ENCODE results near the gene PTP4A2.
"Not testable (repeated sequence)": the region's sequence is repeated elsewhere in the genome, so short reads cannot be mapped to it uniquely, and the experiment has no call there.

The PTP4A2 gene

GRCh38 chr1:31923901-31924535, 14.2 kb downstream of the PTP4A2 start:
- DNase-seq = no peak

- no peak for DNase-seq
Observed at GRCh38 chr1:31920956-31921355, 17.2 kb downstream of the PTP4A2 start.

DNA sequence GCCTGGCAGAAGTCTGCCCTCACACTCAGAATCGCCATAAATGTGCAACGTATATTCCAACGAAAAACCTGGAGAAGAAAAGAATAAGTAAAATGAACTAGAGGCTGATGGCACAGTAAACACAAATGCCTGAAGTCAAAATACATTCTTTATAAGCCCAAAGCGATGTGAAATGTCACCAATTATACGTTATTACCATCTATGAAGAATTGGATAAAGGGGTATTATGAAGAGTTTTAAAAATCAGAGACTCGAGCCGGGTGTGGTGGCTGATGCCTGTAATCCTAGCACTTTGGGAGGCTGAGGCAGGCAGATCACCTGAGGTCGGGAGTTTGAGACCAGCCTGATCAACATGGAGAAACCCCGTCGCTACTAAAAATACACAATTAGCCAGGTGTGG, 18.6 kb downstream of the PTP4A2 start:
- DNase-seq = no peak

DNA sequence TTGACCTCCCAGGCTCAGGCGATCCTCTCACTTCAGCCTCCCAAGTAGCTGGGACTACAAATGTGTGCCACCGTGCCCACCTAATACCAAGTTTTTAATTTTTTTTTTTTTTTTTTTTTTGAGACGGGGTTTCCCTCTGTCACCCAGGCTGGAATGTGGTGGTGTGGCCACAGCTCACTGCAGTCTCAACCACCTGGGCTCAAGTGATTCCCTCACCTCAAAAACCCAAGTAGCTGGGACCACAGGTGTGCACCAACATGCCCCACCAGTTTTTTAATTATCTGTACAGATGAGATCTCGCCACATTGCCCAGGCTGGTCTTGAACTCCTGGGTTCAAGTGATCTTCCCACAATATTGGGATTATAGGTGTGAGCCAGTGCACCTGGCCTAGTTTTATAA, 22.7 kb downstream of the PTP4A2 start:
- no peak for DNase-seq

DNA sequence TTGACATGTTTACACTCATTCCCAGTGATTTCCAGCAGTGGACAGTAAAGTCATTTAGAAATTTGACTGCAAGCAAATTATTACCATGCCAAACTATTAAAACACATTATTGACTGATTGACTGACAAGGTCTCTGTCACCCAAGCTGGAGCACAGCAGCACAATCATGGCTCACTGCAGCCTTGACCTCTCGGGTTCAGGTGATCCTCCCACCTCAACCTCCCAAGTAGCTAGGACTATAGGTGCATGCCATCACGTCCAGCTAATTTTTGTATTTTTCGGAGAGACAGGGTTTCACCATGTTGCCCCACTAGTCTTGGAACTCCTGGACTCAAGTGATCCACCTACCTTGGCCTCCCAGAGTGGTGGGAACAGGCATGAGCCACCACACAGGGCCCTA, 24.2 kb downstream of the PTP4A2 start:
- DNase-seq = no peak

DNA sequence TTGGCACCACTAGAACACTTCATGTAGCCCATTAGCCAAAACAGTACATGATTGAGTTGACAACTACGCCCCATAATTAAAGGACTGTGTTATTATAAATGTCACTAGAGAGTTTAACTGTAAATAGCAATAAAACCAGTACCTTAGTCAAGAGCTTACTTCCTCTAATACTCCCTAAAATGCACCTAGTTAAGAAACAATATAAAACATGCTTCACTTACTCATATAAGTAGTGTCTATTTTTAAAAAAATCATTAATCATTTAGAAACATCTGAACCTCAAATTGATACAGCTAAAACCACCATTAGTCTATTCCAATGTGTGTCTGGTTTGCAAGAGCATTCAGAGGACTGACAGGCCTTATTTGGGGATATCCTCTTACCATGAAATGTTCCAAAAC, 25.3 kb downstream of the PTP4A2 start:
- DNase-seq = no peak

GRCh38 chr1:31911994-31912780, 26.0 kb downstream of the PTP4A2 start:
- DNase-seq = no peak

DNA sequence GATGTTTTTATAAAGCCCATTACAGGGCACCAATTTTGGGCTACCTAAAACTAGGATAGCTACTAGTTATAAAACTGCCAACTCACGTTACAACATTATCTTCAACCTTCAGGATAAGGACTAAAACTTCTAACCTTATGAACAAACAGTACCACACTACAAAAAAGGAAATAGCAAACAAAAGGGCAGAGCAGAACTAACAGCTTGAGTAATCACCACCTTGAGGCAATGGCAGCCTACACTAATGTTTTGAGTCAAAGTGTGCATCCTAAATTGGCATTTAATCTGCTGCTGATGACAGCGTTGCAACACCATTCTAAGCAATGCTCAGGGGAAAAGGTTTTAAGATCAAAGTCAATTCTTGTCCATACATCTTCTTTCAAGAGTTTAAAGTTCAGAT, 27.2 kb downstream of the PTP4A2 start:
- no peak for DNase-seq

GRCh38 chr1:31909691-31910090, 28.5 kb downstream of the PTP4A2 start:
- DNase-seq = no peak

DNA sequence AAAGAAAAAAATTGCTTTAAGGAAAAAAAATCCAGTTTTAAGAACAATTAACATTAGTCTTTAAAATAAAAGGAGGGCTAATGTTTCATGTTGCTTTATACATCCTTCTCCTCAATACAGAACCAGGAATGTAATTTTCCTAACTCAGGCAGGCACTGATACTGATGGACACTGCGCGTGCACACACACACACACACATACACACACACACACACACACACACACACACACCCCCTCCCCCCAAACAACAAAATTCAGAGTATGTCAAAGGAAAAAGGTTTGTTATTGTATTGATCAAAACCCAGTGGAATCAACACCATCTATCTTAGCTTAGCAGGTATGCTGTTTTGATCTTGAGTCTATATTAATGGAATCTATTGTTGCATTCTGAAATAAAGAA, 31.6 kb downstream of the PTP4A2 start:
- no peak for DNase-seq

GRCh38 chr1:31905681-31906080, 32.5 kb downstream of the PTP4A2 start:
- no peak for DNase-seq

DNA sequence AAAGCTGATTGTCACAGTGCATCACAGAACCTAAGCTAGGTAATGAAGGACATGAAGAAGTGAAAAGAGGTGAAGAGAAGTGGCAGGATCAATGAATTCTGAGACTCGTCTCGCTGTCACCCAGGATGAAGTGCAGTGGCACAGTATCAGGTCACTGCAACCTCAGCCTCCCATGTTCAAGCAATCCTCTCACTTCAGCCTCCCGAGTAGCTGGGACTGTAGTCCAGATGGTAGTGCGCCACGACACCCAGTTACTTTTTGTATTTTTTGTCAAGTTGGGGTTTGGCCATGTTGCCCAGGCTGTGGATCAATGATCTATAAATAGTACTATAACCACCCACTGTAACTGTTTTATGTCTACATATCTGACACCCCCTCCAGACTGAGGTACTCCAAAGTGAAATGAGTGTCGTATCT, 33.1 kb downstream of the PTP4A2 start:
- no peak for DNase-seq

GRCh38 chr1:31904339-31905092, 33.7 kb downstream of the PTP4A2 start:
- DNase-seq = peak; percentile 51

GRCh38 chr1:31902510-31902860, 35.7 kb downstream of the PTP4A2 start:
- DNase-seq = no peak

- no peak for DNase-seq
Observed at GRCh38 chr1:31901838-31902509, 36.2 kb downstream of the PTP4A2 start.

DNA sequence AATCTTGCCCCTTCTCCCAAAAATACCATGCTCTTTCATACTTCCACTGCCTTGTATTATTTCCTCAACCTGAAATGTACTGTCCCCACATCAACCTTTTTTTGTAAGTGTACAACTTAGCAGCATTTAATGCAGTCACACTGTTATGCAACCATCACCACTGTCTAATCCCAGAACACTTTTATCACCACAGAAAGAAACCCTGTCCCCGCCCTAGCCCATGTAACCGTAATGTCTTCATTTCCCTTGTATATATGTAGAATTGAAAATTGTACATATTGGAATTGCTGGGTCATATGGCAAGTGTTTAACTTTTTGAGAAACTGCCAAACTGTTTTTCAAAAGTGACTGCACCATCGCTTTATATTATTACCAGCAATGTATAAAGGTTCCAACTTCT, 37.4 kb downstream of the PTP4A2 start:
- DNase-seq = no peak

- no peak for DNase-seq
Observed at GRCh38 chr1:31897526-31898100, 40.6 kb downstream of the PTP4A2 start.

GRCh38 chr1:31895474-31896198, 42.5 kb downstream of the PTP4A2 start:
- not testable (repeated sequence) for DNase-seq

DNA sequence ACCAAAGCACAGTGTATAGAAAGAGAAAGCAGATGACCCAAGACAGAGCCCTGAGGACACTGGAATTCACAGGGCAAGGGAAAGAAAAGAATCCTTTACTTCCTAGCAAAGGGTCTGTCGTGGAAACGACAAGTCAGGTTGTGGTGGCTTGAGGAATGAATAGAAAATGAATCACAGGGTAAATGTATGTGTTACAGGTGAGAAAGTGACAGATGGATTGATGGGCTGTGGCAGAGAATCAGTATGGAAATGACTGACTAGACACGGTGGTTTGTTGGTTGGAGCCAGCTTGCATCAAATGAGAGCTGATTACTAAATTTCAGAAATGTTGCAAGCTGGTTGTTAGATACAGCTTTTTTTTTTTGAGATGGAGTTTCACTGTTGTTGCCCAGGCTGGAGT, 46.9 kb downstream of the PTP4A2 start:
- no peak for DNase-seq

- DNase-seq = no peak
Observed at GRCh38 chr1:31888291-31888690, 49.9 kb downstream of the PTP4A2 start.

DNA sequence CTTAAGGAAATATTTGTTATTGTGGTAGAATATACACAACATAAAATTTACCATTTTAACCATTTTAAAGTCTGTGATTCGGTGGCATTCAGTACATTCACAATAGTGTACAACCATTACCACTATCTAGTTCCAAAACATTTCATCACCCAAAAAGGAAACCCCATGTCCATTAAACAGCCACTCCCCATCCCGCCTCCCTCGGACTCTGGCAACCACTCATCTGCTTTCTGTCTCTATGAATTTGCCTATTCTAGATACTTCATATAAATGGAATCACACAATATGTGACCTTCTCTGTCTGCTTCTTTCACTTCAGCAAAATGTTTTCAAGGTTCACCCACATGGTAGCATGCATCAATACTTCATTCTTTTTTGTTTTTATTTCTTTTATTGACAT, 51.3 kb downstream of the PTP4A2 start:
- DNase-seq = no peak

DNA sequence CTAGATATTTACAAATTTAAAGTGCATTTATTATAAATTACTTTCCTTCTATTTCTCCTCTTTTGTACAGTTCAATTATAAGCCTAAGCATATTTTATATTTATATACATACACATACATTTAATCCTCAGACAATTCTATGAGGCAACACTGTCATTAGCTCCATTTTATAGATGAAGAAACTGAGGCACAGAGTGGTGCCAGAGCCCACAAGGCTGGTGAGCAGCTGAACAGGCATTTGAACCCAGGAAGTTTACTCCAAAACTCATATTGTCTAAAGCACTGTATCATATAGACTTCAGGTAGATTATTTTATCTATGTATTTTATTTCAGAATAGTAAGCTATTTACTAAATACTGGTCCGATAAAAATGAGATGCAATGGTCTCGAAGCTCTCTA, 52.3 kb downstream of the PTP4A2 start:
- DNase-seq = no peak

All from HCEC 1CT (cell line).